GM18868 (cell line): ENCODE results near the gene CYP2A6.

Experiments used
- ATAC-seq: cut with Tn5 transposase; IDR thresholded peaks from one replicate; pipeline ENCODE4 v1.9.1; 2021; ENCODE audit warnings: mild to moderate bottlenecking, moderate library complexity; ENCODE audit not compliant: unreplicated experiment

Gene CYP2A6

DNA sequence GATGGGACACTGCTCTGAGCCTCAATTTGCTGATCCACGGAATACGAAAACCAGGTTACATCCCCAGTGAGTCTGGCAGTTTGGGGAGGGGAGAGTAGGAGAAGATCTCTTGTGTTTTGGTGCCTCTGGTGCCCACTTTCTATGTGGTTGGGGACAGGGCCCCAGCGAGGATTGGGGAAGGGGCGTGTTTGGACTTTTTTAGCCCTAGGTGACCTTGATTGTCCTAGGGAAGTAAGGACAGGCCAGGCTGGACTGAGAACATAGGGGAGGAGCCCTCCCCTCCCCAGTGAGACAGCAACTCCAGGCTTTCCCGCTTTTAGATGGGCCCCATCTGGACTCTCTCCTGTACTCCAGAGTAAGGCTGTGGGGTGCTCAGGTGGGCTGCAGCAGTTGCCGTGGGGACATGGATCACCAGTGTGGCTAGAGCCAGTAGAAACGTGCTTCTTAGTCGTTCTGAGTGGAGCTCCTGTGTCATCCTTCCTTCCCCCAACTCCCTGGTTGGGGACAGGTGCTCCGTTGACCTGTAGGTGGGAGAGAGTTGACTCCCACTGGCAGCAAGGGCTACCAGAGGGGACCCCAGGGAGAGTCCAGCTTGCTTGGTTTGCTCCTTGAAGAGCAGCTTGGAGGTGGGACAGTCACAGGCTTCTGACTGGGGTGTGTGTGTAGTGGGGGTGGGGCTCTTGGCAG, 46.9 kb downstream of the CYP2A6 start:
- no peak for ATAC-seq

DNA sequence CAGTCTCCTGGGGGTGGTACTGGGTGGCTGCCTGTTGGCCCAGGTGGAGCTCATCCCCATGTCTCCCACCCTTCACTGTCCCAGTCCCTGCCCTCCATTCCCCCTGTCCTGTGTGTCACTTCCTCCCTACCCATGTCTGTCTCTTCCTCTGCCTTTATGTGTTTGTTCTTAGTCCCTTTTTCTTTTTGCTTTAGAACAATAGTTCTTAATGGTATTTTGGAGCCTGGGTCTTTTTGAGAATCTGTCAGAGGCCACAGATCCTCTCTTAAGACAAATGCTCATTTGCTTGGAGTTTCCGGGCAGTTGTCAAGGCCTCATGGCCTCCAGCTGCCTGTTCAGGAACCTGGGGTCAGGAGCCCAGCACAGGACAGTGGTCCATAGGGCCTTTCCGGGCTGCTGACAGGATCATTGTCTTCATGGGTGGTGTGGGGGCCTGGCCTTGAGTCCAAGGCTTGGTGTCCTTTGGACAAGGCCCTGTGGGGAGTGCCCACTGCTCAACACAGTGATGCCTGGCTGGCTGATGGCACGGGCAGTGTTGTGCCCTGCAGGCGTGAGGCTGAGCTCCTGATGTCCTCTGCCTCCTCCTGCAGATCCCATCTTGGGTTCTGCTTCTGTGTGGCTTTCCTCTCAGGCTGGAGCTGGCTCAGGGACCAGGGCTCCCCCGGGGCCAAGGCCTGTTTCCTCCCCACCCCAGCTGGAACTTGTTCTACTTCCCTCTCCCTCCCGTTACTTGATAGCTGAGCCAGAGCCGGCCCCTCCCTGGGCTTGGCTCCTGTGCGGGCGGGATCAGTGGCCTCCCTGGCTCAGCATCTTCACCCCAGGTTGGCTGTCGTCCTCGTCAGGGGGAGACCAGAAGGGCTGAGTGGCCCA, 47.7 kb downstream of the CYP2A6 start:
- no peak for ATAC-seq

DNA sequence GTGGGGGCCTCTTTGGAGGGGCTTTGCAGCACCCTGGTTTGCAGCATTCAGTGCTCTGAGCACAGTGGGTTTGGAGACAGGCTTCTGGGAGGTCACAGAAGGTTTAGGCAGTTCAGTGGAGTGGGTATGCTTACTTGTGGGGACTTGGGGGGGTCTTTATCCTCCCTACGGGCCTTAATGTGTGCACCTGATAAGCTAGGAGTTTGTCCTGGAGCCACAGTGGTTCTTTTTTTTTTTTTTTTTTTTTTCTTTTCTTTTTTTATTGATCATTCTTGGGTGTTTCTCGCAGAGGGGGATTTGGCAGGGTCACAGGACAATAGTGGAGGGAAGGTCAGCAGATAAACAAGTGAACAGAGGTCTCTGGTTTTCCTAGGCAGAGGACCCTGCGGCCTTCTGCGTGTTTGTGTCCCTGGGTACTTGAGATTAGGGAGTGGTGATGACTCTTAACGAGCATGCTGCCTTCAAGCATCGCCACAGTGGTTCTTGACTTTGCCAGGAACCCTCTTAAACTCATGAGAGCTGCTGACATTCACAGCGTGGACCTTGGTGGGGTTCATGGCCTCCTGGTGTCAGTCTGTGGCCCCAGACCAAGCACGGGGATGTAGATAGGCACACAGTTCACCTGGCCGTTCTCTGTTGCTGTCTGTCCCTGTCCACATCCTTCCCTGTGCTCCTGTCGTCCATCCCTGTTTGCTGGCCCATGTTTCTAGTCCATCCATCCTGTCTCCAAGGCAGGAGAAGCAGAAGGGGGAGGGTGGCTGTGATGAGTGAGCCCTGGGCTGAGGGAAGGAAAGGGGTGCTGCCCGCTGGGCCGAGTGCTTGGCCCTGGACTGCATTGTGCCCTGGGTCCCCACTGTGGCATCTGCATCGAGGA, 48.6 kb downstream of the CYP2A6 start:
- ATAC-seq, result no peak

DNA sequence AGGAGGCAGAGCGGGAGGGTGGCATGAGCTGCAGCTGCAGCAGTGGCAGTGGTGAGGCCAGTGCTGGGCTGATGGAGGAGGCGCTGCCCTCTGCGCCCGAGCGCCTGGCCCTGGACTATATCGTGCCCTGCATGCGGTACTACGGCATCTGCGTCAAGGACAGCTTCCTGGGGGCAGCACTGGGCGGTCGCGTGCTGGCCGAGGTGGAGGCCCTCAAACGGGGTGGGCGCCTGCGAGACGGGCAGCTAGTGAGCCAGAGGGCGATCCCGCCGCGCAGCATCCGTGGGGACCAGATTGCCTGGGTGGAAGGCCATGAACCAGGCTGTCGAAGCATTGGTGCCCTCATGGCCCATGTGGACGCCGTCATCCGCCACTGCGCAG, 49.3 kb downstream of the CYP2A6 start:
- ATAC-seq, result no peak

DNA sequence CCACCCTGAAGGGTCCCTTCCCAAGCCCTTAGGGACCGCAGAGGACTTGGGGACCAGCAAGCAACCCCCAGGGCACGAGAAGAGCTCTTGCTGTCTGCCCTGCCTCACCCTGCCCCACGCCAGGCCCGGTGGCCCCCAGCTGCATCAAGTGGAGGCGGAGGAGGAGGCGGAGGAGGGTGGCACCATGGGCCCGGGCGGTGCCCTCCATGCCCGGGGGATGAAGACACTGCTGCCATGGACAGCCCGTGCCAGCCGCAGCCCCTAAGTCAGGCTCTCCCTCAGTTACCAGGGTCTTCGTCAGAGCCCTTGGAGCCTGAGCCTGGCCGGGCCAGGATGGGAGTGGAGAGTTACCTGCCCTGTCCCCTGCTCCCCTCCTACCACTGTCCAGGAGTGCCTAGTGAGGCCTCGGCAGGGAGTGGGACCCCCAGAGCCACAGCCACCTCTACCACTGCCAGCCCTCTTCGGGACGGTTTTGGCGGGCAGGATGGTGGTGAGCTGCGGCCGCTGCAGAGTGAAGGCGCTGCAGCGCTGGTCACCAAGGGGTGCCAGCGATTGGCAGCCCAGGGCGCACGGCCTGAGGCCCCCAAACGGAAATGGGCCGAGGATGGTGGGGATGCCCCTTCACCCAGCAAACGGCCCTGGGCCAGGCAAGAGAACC, 49.8 kb downstream of the CYP2A6 start:
- ATAC-seq, result no peak

DNA sequence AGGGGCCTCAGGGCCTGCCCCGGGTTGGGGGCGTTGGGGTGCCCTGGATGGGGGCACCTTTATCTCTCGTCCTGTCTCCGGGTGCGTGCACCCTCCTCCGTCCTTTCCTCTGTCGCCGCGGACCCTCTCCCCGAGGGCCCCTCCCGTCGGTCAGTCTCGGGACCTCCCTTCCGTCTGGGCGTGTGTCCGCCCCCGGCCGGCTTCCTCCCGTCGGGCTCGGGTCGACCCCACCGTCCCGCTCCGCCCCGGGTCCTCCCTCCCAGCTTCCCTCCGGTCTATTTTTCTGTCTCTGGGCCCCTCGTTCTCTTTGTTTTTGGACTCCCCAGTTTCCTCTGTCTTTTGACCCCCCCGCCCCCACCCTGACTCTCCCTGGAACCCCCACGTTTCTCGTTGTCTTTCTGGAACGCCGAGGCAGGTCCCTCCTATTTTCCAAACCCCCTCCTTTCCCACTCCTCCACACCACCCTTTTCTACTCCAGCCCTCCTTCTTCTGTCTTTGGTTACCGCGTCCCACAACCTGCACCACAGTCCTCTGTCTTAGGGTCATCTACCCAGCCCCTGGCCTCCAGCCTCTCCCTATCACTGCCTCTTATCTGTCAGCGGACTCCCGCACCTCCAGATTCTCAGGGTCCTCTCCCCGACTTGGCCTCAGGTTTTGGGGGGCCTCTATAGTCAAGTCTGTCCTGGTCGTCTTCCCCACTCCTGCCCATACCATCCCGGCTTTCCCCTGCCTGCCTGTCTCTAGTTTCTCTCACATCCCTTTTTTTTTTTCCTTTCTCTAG, 50.5 kb downstream of the CYP2A6 start:
- ATAC-seq, result no peak

DNA sequence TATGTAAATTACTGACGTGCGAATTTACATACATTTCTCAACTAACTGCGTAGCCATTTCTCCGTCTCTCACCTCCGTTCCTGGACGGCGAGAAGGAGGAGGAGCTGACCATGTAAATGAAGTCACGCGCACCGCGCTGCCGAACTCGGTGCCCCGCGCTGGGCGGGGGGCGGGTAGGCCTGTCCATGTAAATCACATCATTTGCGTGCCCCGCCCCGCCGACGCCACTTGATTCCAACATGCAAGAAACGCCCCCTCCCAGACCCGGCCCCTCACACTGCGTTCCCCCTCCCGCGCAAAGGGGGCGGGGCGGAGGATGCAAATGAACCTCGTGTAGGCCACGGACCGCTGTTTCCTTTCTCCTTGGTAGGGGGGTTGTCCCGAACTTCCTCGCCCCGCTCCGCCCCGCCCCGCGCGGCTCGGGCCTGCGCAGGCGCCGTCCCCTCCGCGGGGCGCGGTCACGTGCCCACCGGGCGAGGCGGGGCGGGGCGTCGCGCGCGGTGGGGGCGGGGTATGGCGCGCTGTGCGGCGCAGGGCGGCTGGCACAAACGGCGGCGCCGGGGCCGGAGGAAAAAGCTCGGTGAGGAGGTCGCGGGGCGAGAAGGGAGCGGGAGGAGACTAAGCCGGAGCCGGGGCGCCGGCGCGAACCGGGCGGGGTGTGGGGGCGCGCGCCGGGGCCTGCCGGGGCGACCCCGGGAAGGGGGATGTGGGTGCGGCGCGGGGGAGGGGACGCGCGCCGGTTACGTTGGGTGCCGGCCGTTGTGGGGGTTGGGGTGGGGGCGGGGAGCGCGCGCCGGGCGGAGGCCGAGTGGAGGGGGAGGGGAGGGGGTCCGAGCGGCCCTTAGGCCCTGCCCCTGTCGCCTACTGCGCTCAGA, 51.3 kb downstream of the CYP2A6 start, which contains the start of gene EGLN2:
Gene EGLN2 (plus strand): TSS at position 509 of the 875 bp plus-strand sequence. CDS start 1,382 bp downstream, outside the sequence.
- ATAC-seq, result peak; percentile 74

DNA sequence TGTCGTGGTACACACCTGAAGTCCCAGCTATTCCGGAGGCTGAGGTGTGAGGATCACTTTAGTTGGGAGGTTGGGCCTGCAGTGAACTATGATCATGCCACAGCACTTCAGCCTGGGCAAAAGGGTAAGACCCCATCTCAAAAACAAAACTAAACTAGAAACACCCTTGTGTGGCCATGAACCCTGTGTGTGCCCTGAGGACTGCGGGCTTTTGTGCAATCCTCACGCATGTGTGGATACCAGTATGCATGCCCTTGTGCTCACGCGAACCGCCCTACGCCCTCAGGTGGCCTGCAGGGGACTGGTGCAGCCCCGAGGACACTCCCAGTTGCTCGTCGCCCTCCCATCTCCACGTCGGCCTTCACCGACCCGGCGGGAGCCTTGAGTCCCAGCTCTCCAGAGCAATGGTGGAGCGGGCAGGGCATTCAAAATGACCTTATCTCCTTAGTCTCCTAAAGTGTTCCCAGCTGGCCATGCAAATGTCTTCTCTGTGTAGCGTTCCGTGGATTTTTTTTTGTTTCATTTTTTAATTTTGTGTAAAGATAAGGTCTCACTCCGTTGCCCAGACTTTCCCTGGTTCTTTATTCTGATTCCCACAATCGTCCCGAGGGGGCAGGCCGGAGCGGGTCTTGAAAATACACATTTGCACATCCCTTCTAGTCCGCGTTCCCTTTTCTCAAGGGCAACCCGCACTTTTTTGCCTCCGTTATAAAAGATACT, 52.1 kb downstream of the CYP2A6 start:
- peak; percentile 20 for ATAC-seq

DNA sequence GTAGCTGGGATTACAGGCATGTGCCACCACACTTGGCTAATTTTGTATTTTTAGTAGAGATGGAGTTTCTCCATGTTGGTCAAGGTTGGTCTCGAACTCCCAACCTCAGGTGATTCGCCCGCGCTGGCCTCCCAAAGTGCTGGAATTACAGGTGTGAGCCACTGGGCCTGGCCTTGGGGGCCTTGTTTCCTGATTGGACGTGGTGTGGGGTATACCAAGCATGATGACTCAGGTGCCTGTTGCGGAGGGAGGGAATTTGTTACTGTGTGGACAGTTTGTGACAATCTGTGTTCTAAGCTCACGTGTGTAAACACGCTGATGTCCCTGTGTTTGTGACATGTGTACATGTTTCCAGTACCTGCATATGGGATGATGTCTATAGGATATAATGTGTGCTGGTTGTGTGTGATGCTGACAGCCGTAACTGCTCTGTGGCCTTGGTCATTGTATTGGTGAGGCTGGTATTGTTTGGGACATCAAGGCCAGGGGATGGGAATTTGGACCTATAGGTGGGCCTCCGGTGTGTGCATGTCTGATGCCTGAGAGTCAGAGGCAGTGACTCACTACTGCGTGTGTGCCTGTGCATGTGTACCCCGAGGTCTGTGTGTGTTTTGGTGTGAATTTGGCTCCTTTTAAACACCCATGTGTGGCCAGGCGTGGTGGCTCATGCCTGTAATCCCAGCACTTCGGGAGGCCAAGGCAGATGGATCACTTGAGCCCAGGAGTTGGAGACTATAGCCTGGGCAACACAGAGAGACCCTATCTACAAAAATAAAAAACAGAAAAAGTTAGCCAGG, 52.9 kb downstream of the CYP2A6 start:
- no peak for ATAC-seq
